Smooth muscle cell (in vitro differentiated cells): ENCODE results near the gene CRADD. TPM values are rescaled to one million over a fixed set of nuclear protein-coding genes. Genes with fewer than 3 reads are reported as not detected.

Experiments
- DNase-seq: peaks from one replicate; lab custom pipeline; 2025; ENCODE audit not compliant: unreplicated experiment; lab: John Stamatoyannopoulos, UW
- H2AFZ ChIP-seq: fragments of 200-600 bp; sonication (generic); 2 replicates; pipeline ENCODE4 v1.6.0; 2016; ENCODE audit warnings: antibody characterized with exemption, low read depth, mild to moderate bottlenecking
- H3F3A ChIP-seq: fragments of 200-600 bp; sonication (generic); 2 replicates; pipeline ENCODE4 v1.6.0; 2017; ENCODE audit warnings: antibody characterized with exemption, low read depth
- H3K27ac ChIP-seq: fragments of 200-600 bp; sonication (generic); 2 replicates; pipeline ENCODE4 v1.5.1; 2016; ENCODE audit warnings: low read depth, mild to moderate bottlenecking
- H3K27me3 ChIP-seq: fragments of 200-600 bp; sonication (generic); 2 replicates; pipeline ENCODE4 v1.6.1; 2016; ENCODE audit warnings: low read depth, mild to moderate bottlenecking
- H3K36me3 ChIP-seq: fragments of 200-600 bp; sonication (generic); 2 replicates; pipeline ENCODE4 v1.5.1; 2016; ENCODE audit warnings: low read depth
- H3K4me1 ChIP-seq: fragments of 200-600 bp; sonication (generic); 2 replicates; pipeline ENCODE4 v1.5.1; 2016; ENCODE audit warnings: low read depth
- H3K4me2 ChIP-seq: fragments of 200-600 bp; sonication (generic); 2 replicates; pipeline ENCODE4 v1.6.0; 2016; ENCODE audit warnings: mild to moderate bottlenecking
- H3K4me3 ChIP-seq: fragments of 200-600 bp; sonication (generic); 2 replicates; pipeline ENCODE4 v1.5.1; 2016; ENCODE audit warnings: mild to moderate bottlenecking
- H3K79me2 ChIP-seq: fragments of 200-600 bp; sonication (generic); 2 replicates; pipeline ENCODE4 v1.6.0; 2016; ENCODE audit warnings: low read depth, mild to moderate bottlenecking
- H3K9ac ChIP-seq: fragments of 200-600 bp; sonication (generic); 2 replicates; pipeline ENCODE4 v1.6.0; 2016; ENCODE audit warnings: low read depth
- H3K9me3 ChIP-seq: fragments of 200-600 bp; sonication (generic); replicated peaks from 2 replicates; pipeline ENCODE4 v1.5.1; 2016; ENCODE audit warnings: low read depth
- H4K20me1 ChIP-seq: fragments of 200-600 bp; sonication (generic); 2 replicates; pipeline ENCODE4 v1.6.0; 2016; ENCODE audit warnings: low read depth
- WGBS: methylation state at CpG from one replicate; pipeline ENCODE4 v1.1.7; 2016; ENCODE audit warnings: low lambda C conversion rate; 5-methylcytosine and 5-hydroxymethylcytosine counted together
- polyA plus RNA-seq: library from polyadenylated mRNA; unstranded; fragments of >200 nt; fragmentation: Nextera tagmentation; extraction: Ambion mirVana; gene quantifications from 2 replicates; pipeline ENCODE4 v1.2.1, GENCODE V29; 2016
- total RNA-seq: library from RNA; depleted of rRNA; stranded (reverse); fragments of >200 nt; gene quantifications from 2 replicates; pipeline ENCODE4 v1.2.3, GENCODE V29; 2014
- TF ChIP-seq, protein P1 (sequence below): fragments of 200-600 bp; sonication (generic); IDR thresholded peaks from 2 replicates; pipeline ENCODE4 v1.5.1; 2017; ENCODE audit warnings: borderline replicate concordance, mild to moderate bottlenecking, antibody characterized with exemption; ENCODE audit not compliant: insufficient read depth, poor library complexity, severe bottlenecking

Gene CRADD
- total and polyA plus RNA-seq, 2 experiments from 2014 or later, result 10.7 to 28.6 TPM

DNA sequence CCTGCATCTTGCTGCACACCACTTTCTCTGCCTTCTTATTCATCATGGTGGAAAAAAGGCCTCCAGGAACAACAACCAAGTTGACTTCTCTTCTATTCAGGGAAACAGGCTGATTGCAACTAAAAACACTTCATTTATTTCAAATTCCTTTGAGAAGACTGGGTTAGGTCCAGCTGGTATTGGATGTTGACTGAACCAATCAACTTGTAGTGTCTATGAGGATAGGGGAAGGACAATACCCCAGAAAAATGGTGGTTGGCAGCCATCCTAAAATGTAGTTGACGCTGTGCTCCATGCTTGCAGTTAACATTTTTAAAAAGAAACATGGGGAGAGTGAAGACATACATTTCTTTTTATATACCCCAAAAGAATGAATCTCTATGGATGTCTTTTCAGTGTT is 34.4 kb upstream of the CRADD start:
- H3F3A ChIP-seq, result peaks cover 7% of the 10 kb centered on the region
- H3K27me3 ChIP-seq, result no peaks in the 10 kb centered on the region
- H3K4me1 ChIP-seq, result peaks cover 10% of the 10 kb centered on the region
- H3K79me2 ChIP-seq, result no peaks in the 10 kb centered on the region
- H3K36me3 ChIP-seq, result no peaks in the 10 kb centered on the region
- DNase-seq, result no peak
- H3K4me2 ChIP-seq, result no peak overlapping the region
- 96% methylated on average over 1 of the region's 1 CpG for WGBS
- no peak overlapping the region for H3K27ac ChIP-seq
- no peak overlapping the region for H2AFZ ChIP-seq
- H3K4me3 ChIP-seq, result no peak overlapping the region
- H4K20me1 ChIP-seq, result no peaks in the 10 kb centered on the region
- no peak overlapping the region for H3K9ac ChIP-seq
- no peaks in the 10 kb centered on the region for H3K9me3 ChIP-seq
- TF ChIP-seq, protein P1, sequence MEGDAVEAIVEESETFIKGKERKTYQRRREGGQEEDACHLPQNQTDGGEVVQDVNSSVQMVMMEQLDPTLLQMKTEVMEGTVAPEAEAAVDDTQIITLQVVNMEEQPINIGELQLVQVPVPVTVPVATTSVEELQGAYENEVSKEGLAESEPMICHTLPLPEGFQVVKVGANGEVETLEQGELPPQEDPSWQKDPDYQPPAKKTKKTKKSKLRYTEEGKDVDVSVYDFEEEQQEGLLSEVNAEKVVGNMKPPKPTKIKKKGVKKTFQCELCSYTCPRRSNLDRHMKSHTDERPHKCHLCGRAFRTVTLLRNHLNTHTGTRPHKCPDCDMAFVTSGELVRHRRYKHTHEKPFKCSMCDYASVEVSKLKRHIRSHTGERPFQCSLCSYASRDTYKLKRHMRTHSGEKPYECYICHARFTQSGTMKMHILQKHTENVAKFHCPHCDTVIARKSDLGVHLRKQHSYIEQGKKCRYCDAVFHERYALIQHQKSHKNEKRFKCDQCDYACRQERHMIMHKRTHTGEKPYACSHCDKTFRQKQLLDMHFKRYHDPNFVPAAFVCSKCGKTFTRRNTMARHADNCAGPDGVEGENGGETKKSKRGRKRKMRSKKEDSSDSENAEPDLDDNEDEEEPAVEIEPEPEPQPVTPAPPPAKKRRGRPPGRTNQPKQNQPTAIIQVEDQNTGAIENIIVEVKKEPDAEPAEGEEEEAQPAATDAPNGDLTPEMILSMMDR, result no peak

DNA sequence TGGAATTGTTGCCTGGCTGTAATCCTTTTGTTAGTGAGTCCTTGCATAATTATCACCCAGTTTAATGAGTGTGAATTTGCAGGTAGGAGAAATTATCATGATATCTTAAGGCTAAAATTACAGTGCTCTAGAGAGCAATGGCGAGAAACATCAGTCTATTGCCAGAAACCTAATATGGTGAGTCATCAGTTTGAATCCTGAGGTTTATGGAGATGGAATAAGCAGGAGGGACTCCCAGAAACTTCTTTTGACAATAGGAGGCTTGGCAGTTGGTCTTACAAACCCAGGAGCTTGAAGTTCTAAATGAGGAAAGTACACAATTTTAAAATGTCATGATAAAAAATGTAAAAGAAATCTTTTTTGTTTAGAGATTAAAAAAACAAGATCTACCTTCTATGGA is 31.5 kb upstream of the CRADD start:
- 22% methylated on average over 1 of the region's 1 CpG for WGBS
- Histone ChIP-seq H4K20me1 (no peaks in the 10 kb centered on the region), H3K36me3 (no peaks in the 10 kb centered on the region)

GRCh38 chr12:93650626-93651025 is 26.5 kb upstream of the CRADD start:
- H3K79me2 ChIP-seq, result no peaks in the 10 kb centered on the region
- no peak for DNase-seq
- H4K20me1 ChIP-seq, result no peaks in the 10 kb centered on the region
- H3K36me3 ChIP-seq, result no peaks in the 10 kb centered on the region
- no peak overlapping the region for H3K4me2 ChIP-seq
- H3K27ac ChIP-seq, result no peak overlapping the region
- H3K27me3 ChIP-seq, result no peaks in the 10 kb centered on the region
- H3K9ac ChIP-seq, result no peak overlapping the region
- H3K4me3 ChIP-seq, result no peak overlapping the region
- TF ChIP-seq, protein P1, result no peak
- 93% methylated on average over 1 of the region's 1 CpG for WGBS
- no peaks in the 10 kb centered on the region for H3F3A ChIP-seq
- H2AFZ ChIP-seq, result no peak overlapping the region
- no peaks in the 10 kb centered on the region for H3K9me3 ChIP-seq
- H3K4me1 ChIP-seq, result no peaks in the 10 kb centered on the region

More for the DNA sequence above, 31.5 kb upstream of the CRADD start:
- Histone ChIP-seq H3K9ac (no peak overlapping the region), H3K4me1 (no peaks in the 10 kb centered on the region), H3F3A (no peaks in the 10 kb centered on the region), H3K79me2 (no peaks in the 10 kb centered on the region), H2AFZ (no peak overlapping the region), H3K9me3 (no peaks in the 10 kb centered on the region), H3K27ac (no peak overlapping the region), H3K4me2 (no peak overlapping the region), H3K4me3 (no peak overlapping the region), H3K27me3 (no peaks in the 10 kb centered on the region)
- DNase-seq, result no peak
- TF ChIP-seq, protein P1, result no peak

- Histone ChIP-seq H3K4me2 (no peak overlapping the region), H3K4me3 (no peak overlapping the region), H3K27ac (no peak overlapping the region), H3K9me3 (no peaks in the 10 kb centered on the region), H3K36me3 (no peaks in the 10 kb centered on the region), H3K79me2 (no peaks in the 10 kb centered on the region), H3F3A (no peaks in the 10 kb centered on the region), H4K20me1 (no peaks in the 10 kb centered on the region), H3K4me1 (no peaks in the 10 kb centered on the region), H3K27me3 (no peaks in the 10 kb centered on the region), H3K9ac (no peak overlapping the region), H2AFZ (no peak overlapping the region)
- TF ChIP-seq, protein P1, result no peak
- 92% methylated on average over 3 of the region's 3 CpGs for WGBS
- no peak for DNase-seq
Measured at GRCh38 chr12:93653079-93653478, 24.1 kb upstream of the CRADD start.
